RWPE2 (cell line): Measurements from ENCODE around the gene FTO.
A peak's percentile ranks its signal among the peaks of the same experiment; 100 is the strongest.

ENCODE experiments used
- ATAC-seq: fragments of 200-7000 bp; cut with Tn5 transposase; 3 replicates; pipeline ENCODE4 v1.9.1; 2021; ENCODE audit warnings: low read depth
- DNase-seq: peaks from one replicate; pipeline ENCODE4 v3.0.0-alpha.2; 2020; ENCODE audit warnings: low spot score
- H3K27ac ChIP-seq: fragments of 450-650 bp; 2 replicates; pipeline ENCODE4 v1.5.1; 2017; ENCODE audit warnings: mild to moderate bottlenecking; ENCODE audit not compliant: poor library complexity, severe bottlenecking
- H3K27me3 ChIP-seq: fragments of 250-450 bp; sonication (Bioruptor Pico); 2 replicates; pipeline ENCODE4 v1.5.1; 2021; ENCODE audit warnings: mild to moderate bottlenecking, moderate library complexity; ENCODE audit not compliant: insufficient read depth, poor library complexity, severe bottlenecking
- H3K36me3 ChIP-seq: fragments of 250-450 bp; sonication (Bioruptor Pico); 2 replicates; pipeline ENCODE4 v1.5.1; 2020; ENCODE audit warnings: low read depth, mild to moderate bottlenecking, moderate library complexity
- H3K4me1 ChIP-seq: fragments of 250-450 bp; sonication (Bioruptor Pico); 2 replicates; pipeline ENCODE4 v1.5.1; 2021; ENCODE audit warnings: mild to moderate bottlenecking, moderate library complexity; ENCODE audit not compliant: insufficient read depth, poor library complexity, severe bottlenecking
- H3K4me3 ChIP-seq: fragments of 250-450 bp; sonication (Bioruptor Pico); 2 replicates; pipeline ENCODE4 v1.5.1; 2021; ENCODE audit warnings: mild to moderate bottlenecking, moderate library complexity; ENCODE audit not compliant: severe bottlenecking
- H3K9me3 ChIP-seq: fragments of 250-450 bp; sonication (Bioruptor Pico); 2 replicates; pipeline ENCODE4 v1.5.1; 2021; ENCODE audit warnings: mild to moderate bottlenecking, moderate library complexity; ENCODE audit not compliant: severe bottlenecking
- TF ChIP-seq, protein P1 (sequence below): fragments of 450-650 bp; IDR thresholded peaks from one replicate; pipeline ENCODE4 v1.5.1; 2017; ENCODE audit warnings: mild to moderate bottlenecking, moderate library complexity; ENCODE audit not compliant: poor library complexity, severe bottlenecking

Gene FTO

GRCh38 chr16:54135361-54136275 lies 431.7 kb downstream of the FTO start:
- H3K4me1 ChIP-seq, result peaks cover 11% of the 10 kb centered on the region
- H3K27me3 ChIP-seq, result no peaks in the 10 kb centered on the region
- DNase-seq (no peak), ATAC-seq (peak; percentile 80)
- H3K9me3 ChIP-seq, result no peaks in the 10 kb centered on the region
- peak overlapping the region; percentile 77 for H3K27ac ChIP-seq
- TF ChIP-seq, protein P1, sequence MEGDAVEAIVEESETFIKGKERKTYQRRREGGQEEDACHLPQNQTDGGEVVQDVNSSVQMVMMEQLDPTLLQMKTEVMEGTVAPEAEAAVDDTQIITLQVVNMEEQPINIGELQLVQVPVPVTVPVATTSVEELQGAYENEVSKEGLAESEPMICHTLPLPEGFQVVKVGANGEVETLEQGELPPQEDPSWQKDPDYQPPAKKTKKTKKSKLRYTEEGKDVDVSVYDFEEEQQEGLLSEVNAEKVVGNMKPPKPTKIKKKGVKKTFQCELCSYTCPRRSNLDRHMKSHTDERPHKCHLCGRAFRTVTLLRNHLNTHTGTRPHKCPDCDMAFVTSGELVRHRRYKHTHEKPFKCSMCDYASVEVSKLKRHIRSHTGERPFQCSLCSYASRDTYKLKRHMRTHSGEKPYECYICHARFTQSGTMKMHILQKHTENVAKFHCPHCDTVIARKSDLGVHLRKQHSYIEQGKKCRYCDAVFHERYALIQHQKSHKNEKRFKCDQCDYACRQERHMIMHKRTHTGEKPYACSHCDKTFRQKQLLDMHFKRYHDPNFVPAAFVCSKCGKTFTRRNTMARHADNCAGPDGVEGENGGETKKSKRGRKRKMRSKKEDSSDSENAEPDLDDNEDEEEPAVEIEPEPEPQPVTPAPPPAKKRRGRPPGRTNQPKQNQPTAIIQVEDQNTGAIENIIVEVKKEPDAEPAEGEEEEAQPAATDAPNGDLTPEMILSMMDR, result no peak
- H3K36me3 ChIP-seq, result no peaks in the 10 kb centered on the region
- H3K4me3 ChIP-seq, result no peak overlapping the region

- TF ChIP-seq, protein P1, result no peak
- H3K27ac ChIP-seq, result peak overlapping the region; percentile 77
- H3K4me1 ChIP-seq, result peaks cover 11% of the 10 kb centered on the region
- no peaks in the 10 kb centered on the region for H3K36me3 ChIP-seq
- ATAC-seq, result peak; percentile 83
- no peaks in the 10 kb centered on the region for H3K9me3 ChIP-seq
- H3K4me3 ChIP-seq, result no peak overlapping the region
- H3K27me3 ChIP-seq, result no peaks in the 10 kb centered on the region
- DNase-seq, result no peak
These were observed 432.3 kb downstream of the FTO start for GRCh38 chr16:54136276-54136625.

DNA sequence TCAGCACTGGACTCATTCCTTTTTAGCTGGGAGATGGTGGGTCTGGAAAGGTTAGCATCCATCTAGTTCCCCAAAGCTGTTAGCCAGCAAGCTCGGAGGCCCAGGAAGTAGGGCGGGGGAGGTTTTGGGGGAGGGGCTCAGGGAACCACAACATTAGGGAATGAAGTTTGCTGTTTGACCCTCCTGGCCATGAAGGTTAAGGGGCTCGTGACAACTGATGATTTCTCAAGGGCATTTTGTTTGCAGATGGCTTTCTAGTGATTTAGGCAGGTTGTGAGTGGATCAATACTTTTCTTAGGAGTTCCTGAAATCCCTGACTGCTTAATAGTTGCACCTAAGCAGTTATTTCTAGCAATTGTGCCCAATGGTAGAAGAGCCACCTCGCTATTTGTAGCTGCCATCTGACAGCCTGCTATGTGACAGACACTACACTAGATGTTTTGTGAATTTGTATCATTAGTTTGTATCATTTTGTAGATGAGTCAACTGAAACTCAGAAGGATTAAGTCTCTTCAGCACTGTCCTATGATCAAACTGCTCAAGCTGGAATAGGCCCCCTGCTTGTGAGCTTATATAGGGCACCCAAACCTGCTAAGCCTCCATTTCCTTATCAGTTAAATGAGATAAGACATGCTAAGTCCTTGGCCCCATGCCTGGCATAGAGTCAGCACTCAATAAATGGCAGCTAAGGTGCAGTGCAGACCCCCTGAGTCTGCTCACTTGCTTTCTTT lies 436.3 kb downstream of the FTO start:
- Histone ChIP-seq H3K4me3 (no peak overlapping the region), H3K27ac (no peak overlapping the region), H3K36me3 (no peaks in the 10 kb centered on the region), H3K9me3 (no peaks in the 10 kb centered on the region), H3K27me3 (no peaks in the 10 kb centered on the region), H3K4me1 (peaks cover 11% of the 10 kb centered on the region)
- ATAC-seq (no peak), DNase-seq (no peak)
- TF ChIP-seq, protein P1, result no peak

- ATAC-seq (no peak), DNase-seq (no peak)
- H3K9me3 ChIP-seq, result no peaks in the 10 kb centered on the region
- TF ChIP-seq, protein P1, result no peak
- peaks cover 7% of the 10 kb centered on the region for H3K4me1 ChIP-seq
- no peak overlapping the region for H3K4me3 ChIP-seq
- H3K27me3 ChIP-seq, result no peaks in the 10 kb centered on the region
- no peaks in the 10 kb centered on the region for H3K36me3 ChIP-seq
- no peak overlapping the region for H3K27ac ChIP-seq
These were observed 436.8 kb downstream of the FTO start for GRCh38 chr16:54140788-54141136.
